ENCODE measurements around the gene BUB3. TPM values are rescaled to one million over a fixed set of nuclear protein-coding genes. Genes with fewer than 3 reads are reported as not detected.

The BUB3 gene
- total and polyA plus RNA-seq, 2 experiments from 2014 or later, result 243 to 272 TPM

DNA sequence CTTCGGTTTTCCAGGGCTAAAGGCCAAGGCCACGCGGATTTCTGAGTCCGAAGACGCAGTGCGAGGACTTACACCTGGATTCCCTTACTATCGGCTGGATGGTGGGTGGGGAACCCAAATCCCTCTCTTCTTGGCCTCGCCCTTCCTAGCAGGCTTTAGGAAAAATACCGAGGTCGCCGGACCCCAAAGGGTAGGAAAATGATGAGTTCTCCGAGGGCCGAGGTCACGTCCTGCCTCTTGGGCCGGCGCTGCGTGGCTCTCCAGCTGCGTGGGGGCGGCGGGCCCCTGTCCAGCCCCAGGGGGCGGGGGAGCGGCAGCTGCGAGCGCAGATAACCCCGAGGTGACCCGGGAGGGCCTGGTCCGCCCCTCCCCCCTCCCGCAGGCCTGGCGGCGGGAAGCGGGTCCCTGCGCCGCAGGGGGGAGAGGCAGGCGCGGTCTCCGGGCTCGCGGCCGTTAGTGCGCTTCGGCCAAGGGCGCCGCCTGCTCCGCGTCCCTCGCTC lies 19.2 kb upstream of the BUB3 start (continued):
- TF ChIP-seq, protein P1, sequence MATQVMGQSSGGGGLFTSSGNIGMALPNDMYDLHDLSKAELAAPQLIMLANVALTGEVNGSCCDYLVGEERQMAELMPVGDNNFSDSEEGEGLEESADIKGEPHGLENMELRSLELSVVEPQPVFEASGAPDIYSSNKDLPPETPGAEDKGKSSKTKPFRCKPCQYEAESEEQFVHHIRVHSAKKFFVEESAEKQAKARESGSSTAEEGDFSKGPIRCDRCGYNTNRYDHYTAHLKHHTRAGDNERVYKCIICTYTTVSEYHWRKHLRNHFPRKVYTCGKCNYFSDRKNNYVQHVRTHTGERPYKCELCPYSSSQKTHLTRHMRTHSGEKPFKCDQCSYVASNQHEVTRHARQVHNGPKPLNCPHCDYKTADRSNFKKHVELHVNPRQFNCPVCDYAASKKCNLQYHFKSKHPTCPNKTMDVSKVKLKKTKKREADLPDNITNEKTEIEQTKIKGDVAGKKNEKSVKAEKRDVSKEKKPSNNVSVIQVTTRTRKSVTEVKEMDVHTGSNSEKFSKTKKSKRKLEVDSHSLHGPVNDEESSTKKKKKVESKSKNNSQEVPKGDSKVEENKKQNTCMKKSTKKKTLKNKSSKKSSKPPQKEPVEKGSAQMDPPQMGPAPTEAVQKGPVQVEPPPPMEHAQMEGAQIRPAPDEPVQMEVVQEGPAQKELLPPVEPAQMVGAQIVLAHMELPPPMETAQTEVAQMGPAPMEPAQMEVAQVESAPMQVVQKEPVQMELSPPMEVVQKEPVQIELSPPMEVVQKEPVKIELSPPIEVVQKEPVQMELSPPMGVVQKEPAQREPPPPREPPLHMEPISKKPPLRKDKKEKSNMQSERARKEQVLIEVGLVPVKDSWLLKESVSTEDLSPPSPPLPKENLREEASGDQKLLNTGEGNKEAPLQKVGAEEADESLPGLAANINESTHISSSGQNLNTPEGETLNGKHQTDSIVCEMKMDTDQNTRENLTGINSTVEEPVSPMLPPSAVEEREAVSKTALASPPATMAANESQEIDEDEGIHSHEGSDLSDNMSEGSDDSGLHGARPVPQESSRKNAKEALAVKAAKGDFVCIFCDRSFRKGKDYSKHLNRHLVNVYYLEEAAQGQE (IDR thresholded peaks at IDR 0.05; ENCODE audit: unreplicated experiment), result no peak
- TF ChIP-seq EZH2 (IDR thresholded peaks at IDR 0.05; ENCODE audit: low read depth, unreplicated experiment) (no peak), CREB1 (CRISPR knock-in tag; IDR thresholded peaks at IDR 0.05; ENCODE audit: low read depth) (no peak), ZNF331 (CRISPR knock-in tag; IDR thresholded peaks at IDR 0.05; ENCODE audit: low read depth) (no peak), POLR2AphosphoS5 (IDR thresholded peaks at IDR 0.05; ENCODE audit: low read depth) (no peak)
- TF ChIP-seq, protein P2, sequence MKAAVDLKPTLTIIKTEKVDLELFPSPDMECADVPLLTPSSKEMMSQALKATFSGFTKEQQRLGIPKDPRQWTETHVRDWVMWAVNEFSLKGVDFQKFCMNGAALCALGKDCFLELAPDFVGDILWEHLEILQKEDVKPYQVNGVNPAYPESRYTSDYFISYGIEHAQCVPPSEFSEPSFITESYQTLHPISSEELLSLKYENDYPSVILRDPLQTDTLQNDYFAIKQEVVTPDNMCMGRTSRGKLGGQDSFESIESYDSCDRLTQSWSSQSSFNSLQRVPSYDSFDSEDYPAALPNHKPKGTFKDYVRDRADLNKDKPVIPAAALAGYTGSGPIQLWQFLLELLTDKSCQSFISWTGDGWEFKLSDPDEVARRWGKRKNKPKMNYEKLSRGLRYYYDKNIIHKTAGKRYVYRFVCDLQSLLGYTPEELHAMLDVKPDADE (IDR thresholded peaks at IDR 0.05), result no peak

DNA sequence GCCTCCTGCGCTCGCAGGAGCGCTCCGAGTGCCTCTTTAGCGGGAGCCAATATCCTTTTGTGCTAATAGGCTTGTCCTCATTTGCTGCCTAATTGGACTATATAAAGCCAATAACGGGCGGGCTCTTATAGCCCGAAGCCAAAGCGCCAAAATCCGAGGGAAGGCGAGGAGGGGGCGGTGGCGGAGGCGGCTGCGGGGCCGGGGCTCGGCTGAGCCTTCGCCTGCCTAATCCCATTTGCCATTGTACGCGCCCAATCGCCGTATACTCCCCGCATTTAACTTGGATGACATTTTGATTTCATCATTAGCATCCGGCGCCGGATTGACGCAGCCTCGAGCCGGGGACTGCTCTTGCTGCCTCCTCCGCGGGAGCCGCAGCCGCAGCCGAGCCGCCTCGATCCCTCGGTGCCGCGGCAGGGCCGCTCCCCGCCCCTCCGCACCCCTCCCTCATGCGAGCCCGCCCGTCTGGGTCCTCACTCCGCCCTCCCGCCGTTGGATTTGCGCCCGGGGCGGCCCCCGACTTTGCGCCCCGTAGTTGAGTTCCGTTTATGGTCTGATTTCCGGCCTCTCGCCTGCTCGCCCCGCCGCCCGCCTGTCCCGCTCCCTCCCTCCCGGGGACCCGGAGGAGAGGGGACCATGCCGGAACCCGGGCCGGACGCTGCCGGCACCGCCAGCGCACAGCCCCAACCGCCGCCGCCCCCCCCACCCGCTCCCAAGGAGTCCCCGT lies 18.6 kb upstream of the BUB3 start, which contains the start of gene HMX3:
Gene HMX3, plus strand, starts transcription at position 556 of the 727 bp plus-strand sequence. Its CDS starts 81 bp downstream, at position 637.
- H3K4me1 Mint-ChIP-seq, result peaks cover 40% of the 10 kb centered on the region
- peak; percentile 85 for DNase-seq (ENCODE audit: low spot score)
- H3K4me3 ChIP-seq, result peak within 1 kb of the TSS; percentile 57
- no peak within 1 kb of the TSS for H3K27ac Mint-ChIP-seq
- H3K4me3 Mint-ChIP-seq, result peak within 1 kb of the TSS; percentile 75
- TF ChIP-seq NANOG (IDR thresholded peaks at IDR 0.05; ENCODE audit: borderline replicate concordance) (no peak), EZH2 (IDR thresholded peaks at IDR 0.05; ENCODE audit: low read depth, unreplicated experiment) (peak; percentile 81)
- H2AFZ ChIP-seq, result peak within 1 kb of the TSS; percentile 83; the same call in 1 of the 2 replicates
- H3K4me1 ChIP-seq (ENCODE audit: insufficient read depth), result peaks cover 32% of the 10 kb centered on the region
- H3K36me3 ChIP-seq (ENCODE audit: insufficient read depth), result no peaks in the 10 kb centered on the region
- peak within 1 kb of the TSS; percentile 87 for H3K4me2 ChIP-seq
- peak; percentile 2 for ATAC-seq
- H3K9me3 Mint-ChIP-seq, result peaks cover 16% of the 10 kb centered on the region
- peaks cover 94% of the 10 kb centered on the region for H3K27me3 Mint-ChIP-seq (ENCODE audit: insufficient read depth, low read depth, poor library complexity)
- H3K27me3 ChIP-seq (ENCODE audit: insufficient read depth), result peaks cover 100% of the 10 kb centered on the region
- H3K36me3 Mint-ChIP-seq (ENCODE audit: low read depth), result no peaks in the 10 kb centered on the region; the same call in 2 of the 3 replicates
- H3K27ac ChIP-seq (ENCODE audit: low read depth), result no peak within 1 kb of the TSS
- no peaks in the 10 kb centered on the region for H3K9me2 ChIP-seq (ENCODE audit: insufficient read depth)
- no peaks in the 10 kb centered on the region for H3K79me2 ChIP-seq (replicated peaks; ENCODE audit: insufficient read depth)
- H3F3A ChIP-seq (replicated peaks; ENCODE audit: low read depth), result peaks cover 24% of the 10 kb centered on the region; the same call in 1 of the 2 replicates
- peaks cover 5% of the 10 kb centered on the region for H4K20me1 ChIP-seq (replicated peaks; ENCODE audit: insufficient read depth)
